Epithelial cell of esophagus (primary cell): ENCODE measurements around the gene CCDC154.

Experiments
- DNase-seq: peaks from one replicate; pipeline ENCODE4 v3.0.0; 2010; ENCODE audit warnings: low read depth
- H3K4me3 ChIP-seq: 2 replicates; pipeline ENCODE4 v1.5.1; 2011; ENCODE audit warnings: mild to moderate bottlenecking, low read length, control low read depth
- TF ChIP-seq, protein P1 (sequence below): IDR thresholded peaks from 2 replicates; pipeline ENCODE4 v1.5.1; 2011; ENCODE audit warnings: low read depth, mild to moderate bottlenecking, low read length, control low read depth, inconsistent platforms; ENCODE audit not compliant: insufficient read depth; ENCODE audit errors: missing control alignments

CCDC154 gene

DNA sequence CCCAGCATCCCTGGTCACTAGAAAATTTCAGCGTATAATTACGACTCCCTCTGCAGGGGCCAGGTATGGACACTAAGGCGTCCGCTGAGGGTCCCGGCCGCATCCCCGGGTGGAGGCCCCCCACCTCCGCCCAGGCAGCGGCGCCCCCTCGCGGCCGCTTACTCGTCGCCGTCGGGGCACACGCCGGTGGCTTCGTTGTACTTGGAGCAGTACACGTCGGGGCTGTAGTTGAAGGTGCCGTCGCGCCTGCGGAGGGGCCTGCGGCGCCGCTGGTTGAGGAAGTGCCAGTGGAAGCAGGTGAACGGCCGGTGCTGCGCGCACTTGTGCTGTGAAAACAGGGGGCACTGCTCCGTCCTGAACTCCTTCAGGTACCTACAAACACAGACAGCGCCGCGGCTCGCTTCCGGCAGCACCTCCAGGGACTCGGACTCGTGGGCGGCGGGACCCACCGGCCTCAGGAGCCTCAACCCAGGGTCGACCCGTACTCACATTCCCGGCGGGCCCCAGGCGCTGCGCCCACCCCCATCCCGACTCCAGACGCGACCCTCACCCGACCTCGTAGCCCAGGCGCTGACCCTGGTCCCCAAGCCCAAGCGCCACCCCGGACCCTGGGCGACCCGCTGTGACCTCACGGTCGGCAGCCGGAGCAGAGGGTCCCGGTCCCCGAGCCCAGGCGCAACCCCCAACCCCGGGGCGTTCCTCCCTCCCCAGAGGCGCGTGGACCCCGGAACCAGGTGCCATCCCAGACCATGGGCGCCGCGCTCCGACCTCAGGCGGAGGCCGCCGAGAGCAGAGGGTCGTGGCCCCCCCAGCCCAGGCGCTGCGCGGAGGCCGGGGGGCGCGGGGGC lies 30.4 kb downstream of the CCDC154 start:
- TF ChIP-seq, protein P1, sequence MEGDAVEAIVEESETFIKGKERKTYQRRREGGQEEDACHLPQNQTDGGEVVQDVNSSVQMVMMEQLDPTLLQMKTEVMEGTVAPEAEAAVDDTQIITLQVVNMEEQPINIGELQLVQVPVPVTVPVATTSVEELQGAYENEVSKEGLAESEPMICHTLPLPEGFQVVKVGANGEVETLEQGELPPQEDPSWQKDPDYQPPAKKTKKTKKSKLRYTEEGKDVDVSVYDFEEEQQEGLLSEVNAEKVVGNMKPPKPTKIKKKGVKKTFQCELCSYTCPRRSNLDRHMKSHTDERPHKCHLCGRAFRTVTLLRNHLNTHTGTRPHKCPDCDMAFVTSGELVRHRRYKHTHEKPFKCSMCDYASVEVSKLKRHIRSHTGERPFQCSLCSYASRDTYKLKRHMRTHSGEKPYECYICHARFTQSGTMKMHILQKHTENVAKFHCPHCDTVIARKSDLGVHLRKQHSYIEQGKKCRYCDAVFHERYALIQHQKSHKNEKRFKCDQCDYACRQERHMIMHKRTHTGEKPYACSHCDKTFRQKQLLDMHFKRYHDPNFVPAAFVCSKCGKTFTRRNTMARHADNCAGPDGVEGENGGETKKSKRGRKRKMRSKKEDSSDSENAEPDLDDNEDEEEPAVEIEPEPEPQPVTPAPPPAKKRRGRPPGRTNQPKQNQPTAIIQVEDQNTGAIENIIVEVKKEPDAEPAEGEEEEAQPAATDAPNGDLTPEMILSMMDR: no peak
- DNase-seq: peak; percentile 52
- peak overlapping the region; percentile 74 for H3K4me3 ChIP-seq

DNA sequence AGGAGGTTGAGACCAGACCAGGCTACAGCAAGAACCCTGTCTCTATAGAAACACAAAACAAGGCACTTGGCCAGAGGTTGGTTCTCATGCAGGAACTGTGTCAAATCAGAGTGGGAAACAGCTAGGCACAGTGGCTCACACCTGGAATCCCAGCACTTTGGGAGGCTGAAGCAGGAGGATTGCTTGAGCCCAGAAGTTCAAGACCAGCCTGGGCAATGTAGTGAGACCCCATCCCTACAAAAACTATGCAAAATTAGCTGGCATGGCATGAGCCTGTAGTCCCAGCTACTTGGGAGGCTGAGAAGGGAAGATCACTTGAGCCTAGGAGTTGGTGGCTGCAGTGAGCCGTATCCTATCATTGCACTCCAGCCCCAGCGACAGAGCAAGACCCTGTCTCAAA lies 31.5 kb downstream of the CCDC154 start:
- H3K4me3 ChIP-seq: no peak overlapping the region
- TF ChIP-seq, protein P1: no peak
- DNase-seq: no peak

DNA sequence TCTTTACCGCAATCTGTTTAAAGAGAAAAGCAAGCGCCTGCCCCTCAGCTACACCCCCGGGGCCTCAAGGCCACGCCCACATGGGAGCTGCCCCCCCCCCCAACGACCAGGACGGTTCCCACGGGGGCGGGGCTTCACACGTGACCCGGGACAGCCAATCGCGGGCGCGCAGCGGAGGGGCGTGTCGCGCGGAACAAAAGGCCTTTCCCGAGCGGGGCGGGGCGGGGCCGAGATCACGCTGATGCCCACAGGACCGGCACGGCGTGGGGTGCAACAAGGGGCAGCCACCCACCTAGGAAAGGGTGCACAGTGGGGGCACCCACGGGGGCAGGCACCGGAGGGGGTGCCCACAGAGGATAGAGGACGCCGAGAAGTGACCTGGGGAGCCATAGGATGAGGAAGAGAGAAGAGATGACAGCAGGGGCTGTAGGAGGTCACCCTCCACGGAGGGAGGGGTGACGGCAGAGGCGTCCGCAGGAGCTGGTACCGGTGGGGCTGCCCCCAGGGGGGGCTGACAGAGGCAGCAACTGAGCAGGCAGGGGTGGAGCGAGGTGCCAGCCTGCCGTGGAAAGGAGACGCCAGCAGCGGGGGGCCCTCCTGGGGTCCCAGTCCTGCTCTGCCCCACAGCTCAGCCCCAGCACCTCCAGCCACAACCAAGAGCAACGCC lies 36.1 kb downstream of the CCDC154 start:
- peak overlapping the region; percentile 52 for H3K4me3 ChIP-seq
- TF ChIP-seq, protein P1: no peak
- peak; percentile 87 for DNase-seq

DNA sequence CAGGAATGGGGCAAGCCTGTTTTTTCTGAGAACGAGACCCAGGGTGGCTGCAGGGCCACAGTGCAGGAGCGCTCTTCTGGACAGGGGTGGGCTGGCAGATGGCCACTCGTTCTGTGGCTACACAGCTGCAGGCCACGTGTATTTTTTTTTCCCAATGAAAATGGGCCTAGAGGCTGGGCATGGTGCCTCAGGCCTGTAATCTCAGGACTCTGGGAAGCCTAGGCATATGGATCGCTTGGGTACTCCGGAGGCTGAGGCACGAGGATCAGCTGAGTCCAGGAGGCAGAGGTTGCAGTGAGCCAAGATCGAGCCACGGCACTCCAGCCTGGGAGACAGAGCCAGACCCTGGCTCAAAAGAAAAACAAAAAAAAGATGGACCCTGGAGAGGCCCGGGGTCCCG lies 36.6 kb downstream of the CCDC154 start:
- DNase-seq: no peak
- TF ChIP-seq, protein P1: no peak
- H3K4me3 ChIP-seq: peak overlapping the region; percentile 22

DNA sequence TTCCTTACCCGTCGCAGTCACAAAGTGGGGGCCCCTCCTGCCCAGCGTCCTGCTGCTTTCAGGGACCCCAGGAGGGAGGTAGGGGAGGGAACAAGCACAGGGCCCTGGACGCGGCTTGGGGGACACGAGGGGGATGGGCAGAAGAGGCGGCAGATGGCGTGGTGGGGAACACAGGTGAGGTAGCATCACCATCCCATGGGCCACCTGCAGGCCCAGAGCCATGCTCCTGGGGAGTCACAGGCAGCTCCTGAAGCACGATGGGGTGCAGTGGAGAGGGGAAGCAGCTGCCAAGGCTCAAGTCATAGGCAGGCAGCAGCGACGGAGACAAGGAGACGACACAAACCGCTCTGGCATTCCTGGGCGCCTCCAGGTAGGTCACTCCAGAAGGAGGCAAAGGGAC lies 40.6 kb downstream of the CCDC154 start:
- DNase-seq: no peak
- H3K4me3 ChIP-seq: no peak overlapping the region
- TF ChIP-seq, protein P1: no peak

DNA sequence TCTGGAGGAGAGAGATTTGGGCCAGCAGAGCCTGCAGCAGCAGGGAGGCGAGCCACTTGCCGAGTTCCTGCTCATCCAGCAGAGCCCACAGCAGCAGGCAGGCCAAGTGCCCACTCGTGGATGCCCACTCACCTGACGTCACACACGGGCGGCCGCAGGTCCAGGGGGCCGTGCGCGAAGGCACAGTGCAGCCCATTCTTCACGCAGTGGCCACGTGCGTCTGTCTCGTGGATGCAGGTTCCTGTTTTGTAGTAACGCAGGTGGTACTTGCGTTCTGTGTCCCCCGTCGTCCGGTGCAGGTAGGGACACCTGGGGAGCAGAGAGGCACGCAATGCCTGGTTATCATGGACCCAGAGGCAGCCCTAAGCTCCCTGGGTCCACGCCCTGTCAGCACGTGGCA lies 41.3 kb downstream of the CCDC154 start:
- TF ChIP-seq, protein P1: no peak
- H3K4me3 ChIP-seq: no peak overlapping the region
- no peak for DNase-seq
